NCI-H226 (cell line): ENCODE data around the gene NOX4.
"Not testable (repeated sequence)": the region's sequence is repeated elsewhere in the genome, so short reads cannot be mapped to it uniquely, and the experiment has no call there.

Experiments used
- DNase-seq: peaks from one replicate; pipeline ENCODE4 v3.0.0-alpha.2; 2015

NOX4 gene

GRCh38 chr11:89378986-89379385 is 112.2 kb downstream of the NOX4 start:
- not testable (repeated sequence) for DNase-seq

- DNase-seq, result not testable (repeated sequence)
These were observed 121.8 kb downstream of the NOX4 start for GRCh38 chr11:89369356-89369755.

- DNase-seq, result not testable (repeated sequence)
These were observed 126.3 kb downstream of the NOX4 start for GRCh38 chr11:89364856-89365255.

- DNase-seq, result no peak
These were observed 129.4 kb downstream of the NOX4 start for GRCh38 chr11:89361734-89362133.

DNA sequence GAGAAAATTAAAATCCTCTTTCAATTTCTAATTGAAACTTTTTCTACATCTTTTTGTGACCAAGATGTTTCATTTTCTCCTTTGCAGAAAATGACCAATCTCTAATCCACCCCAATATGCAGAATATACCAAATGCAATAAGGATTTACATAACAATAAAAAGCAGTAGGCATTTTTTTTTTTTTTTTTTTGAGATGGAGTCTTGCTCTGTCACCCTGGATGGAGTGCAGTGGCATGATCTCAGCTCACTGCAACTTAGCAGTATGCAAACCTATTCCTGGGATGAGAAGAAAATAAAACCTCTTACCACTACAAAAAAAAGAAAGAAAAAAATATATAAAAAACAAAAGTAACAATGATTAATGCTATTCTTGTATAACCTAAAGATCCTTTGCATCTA is 132.0 kb downstream of the NOX4 start:
- DNase-seq, result not testable (repeated sequence)

DNA sequence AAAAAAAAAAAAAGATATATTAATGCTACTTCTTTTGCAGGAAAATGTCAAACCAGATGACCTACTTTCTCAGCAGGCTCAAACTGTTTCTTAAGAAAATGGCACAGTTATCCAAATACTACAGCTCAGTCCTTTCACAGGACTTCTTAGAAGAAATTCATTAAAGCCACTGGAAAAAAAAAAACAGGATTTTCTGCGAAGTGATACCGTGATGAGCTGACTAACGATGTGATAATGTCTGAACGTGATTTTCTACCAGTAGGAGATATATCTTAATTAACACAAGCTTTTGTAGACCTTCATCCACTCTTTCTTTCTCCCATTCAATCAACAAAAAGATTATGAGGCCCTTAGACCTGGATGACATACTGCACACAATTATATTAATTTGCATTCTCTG is 132.4 kb downstream of the NOX4 start:
- DNase-seq, result no peak

GRCh38 chr11:89355646-89356045 is 135.5 kb downstream of the NOX4 start:
- no peak for DNase-seq

GRCh38 chr11:89354513-89354912 is 136.7 kb downstream of the NOX4 start:
- not testable (repeated sequence) for DNase-seq

DNA sequence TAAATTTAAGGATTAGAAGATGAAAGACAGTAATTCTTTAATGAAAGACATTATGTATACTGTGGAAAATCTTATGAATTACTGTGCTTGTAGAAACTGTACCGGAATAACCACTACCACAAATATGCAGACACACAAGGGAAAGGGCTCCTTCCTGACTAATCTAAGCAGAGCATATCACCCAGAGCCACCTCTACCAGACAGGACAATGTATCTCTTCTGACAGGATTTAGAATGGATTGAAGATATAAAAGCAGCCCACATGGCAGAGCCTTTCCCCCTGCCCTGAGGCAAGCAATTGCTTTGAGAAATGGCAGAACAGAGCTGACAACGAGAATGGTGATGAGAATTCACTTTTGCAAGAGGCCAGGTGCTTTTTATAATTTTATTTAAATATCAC is 144.1 kb downstream of the NOX4 start:
- DNase-seq, result no peak

DNA sequence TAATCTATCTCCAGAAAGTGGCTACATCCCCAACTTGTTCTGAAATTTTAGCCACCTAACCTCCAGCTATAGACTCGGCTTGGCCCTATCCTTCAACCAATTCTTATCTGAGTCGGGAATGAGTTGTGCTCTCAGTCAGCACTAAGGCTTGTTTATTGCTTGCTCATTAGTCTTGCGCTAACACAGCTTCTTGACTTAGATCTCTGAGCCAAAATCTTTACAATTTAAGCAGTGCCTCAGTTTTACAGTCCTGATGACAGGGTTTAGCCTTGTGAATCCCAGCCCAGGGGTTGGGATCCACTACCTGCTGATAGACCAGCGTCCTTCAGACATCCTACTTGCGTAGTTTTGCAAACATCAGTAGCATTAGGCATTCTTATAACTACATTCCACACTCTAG is 144.6 kb downstream of the NOX4 start:
- DNase-seq, result no peak

- not testable (repeated sequence) for DNase-seq
These were observed 148.1 kb downstream of the NOX4 start for GRCh38 chr11:89342880-89343572.

DNA sequence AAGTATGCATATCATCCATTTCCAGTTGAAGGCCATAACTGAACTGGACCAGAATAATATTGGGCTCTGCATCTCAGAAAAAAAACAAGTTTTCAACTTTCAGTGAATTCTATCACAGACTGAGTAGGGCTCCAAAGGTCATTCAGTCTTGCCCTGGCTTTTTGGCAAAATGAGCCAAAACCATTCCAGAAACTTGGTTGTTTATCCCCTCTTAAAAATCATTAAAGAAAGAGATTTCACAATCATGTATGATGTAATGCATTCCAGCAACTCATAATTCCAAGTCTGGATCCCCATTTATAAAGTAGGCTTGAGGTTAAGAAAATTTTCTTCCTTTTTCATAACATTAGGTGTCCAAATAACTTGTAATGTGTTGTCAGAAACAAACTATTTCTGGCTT is 150.7 kb downstream of the NOX4 start:
- DNase-seq, result not testable (repeated sequence)

- DNase-seq, result not testable (repeated sequence)
These were observed 153.1 kb downstream of the NOX4 start for GRCh38 chr11:89338073-89338472.

GRCh38 chr11:89337100-89337650 is 154.0 kb downstream of the NOX4 start:
- DNase-seq, result not testable (repeated sequence)

- not testable (repeated sequence) for DNase-seq
These were observed 157.5 kb downstream of the NOX4 start for GRCh38 chr11:89333704-89334103.

DNA sequence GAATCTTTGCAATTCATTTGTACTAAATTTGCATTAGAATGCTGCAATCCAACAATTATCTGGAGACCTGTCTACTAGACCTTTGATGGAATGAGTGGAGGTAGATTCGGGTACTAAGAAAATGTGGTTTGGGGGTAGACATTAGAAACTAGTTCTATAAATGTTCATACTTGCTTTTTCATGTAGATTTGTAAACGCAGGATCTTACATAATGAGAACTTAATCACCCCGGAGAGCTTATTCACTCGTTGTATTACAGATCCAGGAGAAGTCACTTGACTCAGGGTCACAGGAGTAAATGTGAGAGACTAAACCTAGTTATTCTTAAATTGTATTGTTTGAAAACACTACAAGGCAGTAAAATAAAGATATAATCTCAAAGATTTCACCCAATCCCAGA is 159.2 kb downstream of the NOX4 start:
- DNase-seq, result not testable (repeated sequence)

- no peak for DNase-seq
These were observed 163.3 kb downstream of the NOX4 start for GRCh38 chr11:89327885-89328284.

DNA sequence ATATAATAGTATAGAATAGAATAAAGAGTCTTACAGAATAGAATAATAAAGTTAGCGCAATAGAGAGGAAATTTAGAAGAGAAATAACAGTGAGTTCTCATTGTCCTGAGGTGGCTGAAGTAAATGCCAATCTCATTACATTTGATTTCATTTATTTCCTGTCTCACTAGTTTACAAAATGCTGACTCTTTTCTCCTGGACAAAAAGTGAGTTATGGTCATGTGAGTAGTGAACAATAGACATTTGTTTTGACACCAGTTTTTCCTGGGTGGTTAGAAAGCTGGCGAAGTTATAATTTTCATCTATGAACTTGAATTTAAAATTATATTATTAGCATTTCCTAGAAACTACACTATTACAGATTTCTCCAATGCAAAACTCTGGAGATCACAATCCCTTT is 169.8 kb downstream of the NOX4 start:
- no peak for DNase-seq

GRCh38 chr11:89310607-89311006 is 180.6 kb downstream of the NOX4 start:
- DNase-seq, result not testable (repeated sequence)

- not testable (repeated sequence) for DNase-seq
These were observed 181.7 kb downstream of the NOX4 start for GRCh38 chr11:89309321-89309985.

GRCh38 chr11:89308272-89308671 is 182.9 kb downstream of the NOX4 start:
- DNase-seq, result not testable (repeated sequence)

GRCh38 chr11:89303029-89303428 is 188.1 kb downstream of the NOX4 start:
- not testable (repeated sequence) for DNase-seq

- not testable (repeated sequence) for DNase-seq
These were observed 196.2 kb downstream of the NOX4 start for GRCh38 chr11:89295023-89295422.
